Stimulated activated memory B cell treated with anti-CD40 and anti-IgM and Interleukin-4, amounts not matched to agents 10 μg/mL and 1 μg/mL and 100 μg/mL, for 72 hours (primary cell): ENCODE data around the gene WNK2.

Experiments
- ATAC-seq: fragments of 150-1000 bp; cut with Tn5 transposase; 2 replicates; pipeline ENCODE4 v1.10.0; 2021
- H3K27ac Mint-ChIP-seq: one replicate; pipeline ENCODE4 v1.8.0; 2022; ENCODE audit warnings: mild to moderate bottlenecking, mixed read lengths
- H3K27me3 Mint-ChIP-seq: one replicate; pipeline ENCODE4 v1.8.0; 2022; ENCODE audit warnings: mixed read lengths
- H3K36me3 Mint-ChIP-seq: one replicate; pipeline ENCODE4 v1.8.0; 2022; ENCODE audit warnings: mixed read lengths
- H3K4me1 Mint-ChIP-seq: one replicate; pipeline ENCODE4 v1.8.0; 2022; ENCODE audit warnings: mixed read lengths
- H3K4me3 Mint-ChIP-seq: one replicate; pipeline ENCODE4 v1.8.0; 2022; ENCODE audit warnings: mild to moderate bottlenecking, moderate library complexity, mixed read lengths
- H3K9me3 Mint-ChIP-seq: one replicate; pipeline ENCODE4 v1.8.0; 2022; ENCODE audit warnings: mixed read lengths

The WNK2 gene

GRCh38 chr9:93305497-93306020 lies 121.6 kb downstream of the WNK2 start:
- Mint-ChIP-seq H3K27me3 (no peaks in the 10 kb centered on the region), H3K27ac (no peak overlapping the region), H3K9me3 (no peaks in the 10 kb centered on the region), H3K36me3 (no peaks in the 10 kb centered on the region), H3K4me3 (no peak overlapping the region), H3K4me1 (peaks cover 9% of the 10 kb centered on the region)
- ATAC-seq, result no peak

- Mint-ChIP-seq H3K27ac (no peak overlapping the region), H3K36me3 (no peaks in the 10 kb centered on the region), H3K4me1 (peaks cover 9% of the 10 kb centered on the region), H3K4me3 (no peak overlapping the region), H3K9me3 (no peaks in the 10 kb centered on the region), H3K27me3 (no peaks in the 10 kb centered on the region)
- ATAC-seq, result no peak
Observed at GRCh38 chr9:93306081-93306480, 122.1 kb downstream of the WNK2 start.

- H3K4me1 Mint-ChIP-seq, result peaks cover 9% of the 10 kb centered on the region
- no peaks in the 10 kb centered on the region for H3K36me3 Mint-ChIP-seq
- ATAC-seq, result no peak
- H3K4me3 Mint-ChIP-seq, result no peak overlapping the region
- no peaks in the 10 kb centered on the region for H3K27me3 Mint-ChIP-seq
- no peaks in the 10 kb centered on the region for H3K9me3 Mint-ChIP-seq
- no peak overlapping the region for H3K27ac Mint-ChIP-seq
Observed at GRCh38 chr9:93306579-93307091, 122.7 kb downstream of the WNK2 start.

- Mint-ChIP-seq H3K27me3 (peaks cover 5% of the 10 kb centered on the region), H3K27ac (no peak overlapping the region), H3K36me3 (no peaks in the 10 kb centered on the region), H3K9me3 (no peaks in the 10 kb centered on the region), H3K4me1 (peaks cover 1% of the 10 kb centered on the region), H3K4me3 (no peak overlapping the region)
- ATAC-seq, result no peak
Observed at GRCh38 chr9:93307468-93308157, 123.7 kb downstream of the WNK2 start.

GRCh38 chr9:93308158-93308602 lies 124.2 kb downstream of the WNK2 start:
- H3K27ac Mint-ChIP-seq, result no peak overlapping the region
- no peak for ATAC-seq
- H3K9me3 Mint-ChIP-seq, result no peaks in the 10 kb centered on the region
- no peaks in the 10 kb centered on the region for H3K36me3 Mint-ChIP-seq
- peaks cover 11% of the 10 kb centered on the region for H3K27me3 Mint-ChIP-seq
- H3K4me3 Mint-ChIP-seq, result no peak overlapping the region
- H3K4me1 Mint-ChIP-seq, result no peaks in the 10 kb centered on the region

GRCh38 chr9:93308676-93309075 lies 124.7 kb downstream of the WNK2 start:
- H3K4me3 Mint-ChIP-seq, result no peak overlapping the region
- no peaks in the 10 kb centered on the region for H3K9me3 Mint-ChIP-seq
- peak; percentile 7 for ATAC-seq
- H3K36me3 Mint-ChIP-seq, result no peaks in the 10 kb centered on the region
- no peaks in the 10 kb centered on the region for H3K4me1 Mint-ChIP-seq
- H3K27ac Mint-ChIP-seq, result no peak overlapping the region
- H3K27me3 Mint-ChIP-seq, result peaks cover 16% of the 10 kb centered on the region

- Mint-ChIP-seq H3K27ac (no peak overlapping the region), H3K4me3 (no peak overlapping the region), H3K9me3 (no peaks in the 10 kb centered on the region)
Observed at GRCh38 chr9:93309889-93310425, 126.0 kb downstream of the WNK2 start.

GRCh38 chr9:93315118-93315517 lies 131.2 kb downstream of the WNK2 start:
- H3K36me3 Mint-ChIP-seq, result no peaks in the 10 kb centered on the region
- H3K27ac Mint-ChIP-seq, result no peak overlapping the region
- H3K27me3 Mint-ChIP-seq, result peaks cover 66% of the 10 kb centered on the region
- H3K4me3 Mint-ChIP-seq, result no peak overlapping the region
- no peak for ATAC-seq
- no peaks in the 10 kb centered on the region for H3K4me1 Mint-ChIP-seq
- H3K9me3 Mint-ChIP-seq, result no peaks in the 10 kb centered on the region

More at GRCh38 chr9:93309889-93310425, 126.0 kb downstream of the WNK2 start:
- H3K4me1 Mint-ChIP-seq, result no peaks in the 10 kb centered on the region
- ATAC-seq, result no peak
- H3K36me3 Mint-ChIP-seq, result no peaks in the 10 kb centered on the region
- H3K27me3 Mint-ChIP-seq, result peaks cover 19% of the 10 kb centered on the region

- no peak for ATAC-seq
Observed at GRCh38 chr9:93315960-93316359, 132.0 kb downstream of the WNK2 start.

GRCh38 chr9:93316726-93317494 lies 133.0 kb downstream of the WNK2 start:
- no peak for ATAC-seq
- Mint-ChIP-seq H3K27ac (no peak overlapping the region), H3K9me3 (no peaks in the 10 kb centered on the region), H3K36me3 (no peaks in the 10 kb centered on the region), H3K27me3 (peaks cover 82% of the 10 kb centered on the region), H3K4me1 (no peaks in the 10 kb centered on the region), H3K4me3 (no peak overlapping the region)

More at GRCh38 chr9:93315960-93316359, 132.0 kb downstream of the WNK2 start:
- H3K27me3 Mint-ChIP-seq, result peaks cover 74% of the 10 kb centered on the region
- H3K4me3 Mint-ChIP-seq, result no peak overlapping the region
- no peak overlapping the region for H3K27ac Mint-ChIP-seq
- no peaks in the 10 kb centered on the region for H3K9me3 Mint-ChIP-seq
- H3K36me3 Mint-ChIP-seq, result no peaks in the 10 kb centered on the region
- no peaks in the 10 kb centered on the region for H3K4me1 Mint-ChIP-seq

- no peaks in the 10 kb centered on the region for H3K4me1 Mint-ChIP-seq
- peaks cover 81% of the 10 kb centered on the region for H3K27me3 Mint-ChIP-seq
- ATAC-seq, result peak; percentile 27
- no peak overlapping the region for H3K4me3 Mint-ChIP-seq
- no peaks in the 10 kb centered on the region for H3K36me3 Mint-ChIP-seq
- no peaks in the 10 kb centered on the region for H3K9me3 Mint-ChIP-seq
- H3K27ac Mint-ChIP-seq, result no peak overlapping the region
Observed at GRCh38 chr9:93317495-93318094, 133.7 kb downstream of the WNK2 start.

GRCh38 chr9:93318480-93318879 lies 134.5 kb downstream of the WNK2 start:
- no peak for ATAC-seq
- no peak overlapping the region for H3K27ac Mint-ChIP-seq
- no peaks in the 10 kb centered on the region for H3K4me1 Mint-ChIP-seq
- H3K27me3 Mint-ChIP-seq, result peaks cover 81% of the 10 kb centered on the region
- H3K36me3 Mint-ChIP-seq, result no peaks in the 10 kb centered on the region
- no peak overlapping the region for H3K4me3 Mint-ChIP-seq
- no peaks in the 10 kb centered on the region for H3K9me3 Mint-ChIP-seq

- Mint-ChIP-seq H3K4me1 (no peaks in the 10 kb centered on the region), H3K36me3 (no peaks in the 10 kb centered on the region), H3K27me3 (peaks cover 88% of the 10 kb centered on the region), H3K27ac (no peak overlapping the region), H3K4me3 (no peak overlapping the region), H3K9me3 (no peaks in the 10 kb centered on the region)
- no peak for ATAC-seq
Observed at GRCh38 chr9:93319301-93319991, 135.5 kb downstream of the WNK2 start.

GRCh38 chr9:93319992-93320500 lies 136.1 kb downstream of the WNK2 start:
- H3K36me3 Mint-ChIP-seq, result no peaks in the 10 kb centered on the region
- peaks cover 91% of the 10 kb centered on the region for H3K27me3 Mint-ChIP-seq
- no peak overlapping the region for H3K4me3 Mint-ChIP-seq

More at GRCh38 chr9:93319992-93320500, 136.1 kb downstream of the WNK2 start:
- Mint-ChIP-seq H3K9me3 (no peaks in the 10 kb centered on the region), H3K4me1 (no peaks in the 10 kb centered on the region), H3K27ac (no peak overlapping the region)
- ATAC-seq, result no peak
